Peyer's patch (tissue), 4 donors: Measurements from ENCODE around the gene RARB.

Experiments
- CTCF ChIP-seq, 6 experiments: fragments of 450-650 bp in 4 of 6; fragments of 200-600 bp in 2 of 6; sonication (generic) in 1 of 6; IDR thresholded peaks; one replicate each; pipeline ENCODE4 v1.5.1; 2017 to 2019; ENCODE audit warnings: antibody characterized with exemption in 6 of 6, mild to moderate bottlenecking in 3 of 6, moderate library complexity in 1 of 6
- POLR2A ChIP-seq, 2 donors: fragments of 450-650 bp; IDR thresholded peaks; one replicate each; pipeline ENCODE4 v1.5.1; 2017; ENCODE audit warnings: antibody characterized with exemption in 2 of 2, mild to moderate bottlenecking in 2 of 2, moderate library complexity in 2 of 2

GRCh38 chr3:25430935-25431770, 3.1 kb downstream of the RARB start:
- TF ChIP-seq CTCF (IDR thresholded peaks at IDR 0.05) (no peak), POLR2A (IDR thresholded peaks at IDR 0.05) (no peak)
